ENCODE measurements around the gene EML1. TPM values are rescaled to one million over a fixed set of nuclear protein-coding genes. Genes with fewer than 3 reads are reported as not detected.
A peak's percentile ranks its signal among the peaks of the same experiment; 100 is the strongest.
"Not testable (repeated sequence)": the region's sequence is repeated elsewhere in the genome, so short reads cannot be mapped to it uniquely, and the experiment has no call there.

The EML1 gene
- total and polyA plus RNA-seq, 2 donors from 2014 or later: 7.9 to 35.9 TPM

DNA sequence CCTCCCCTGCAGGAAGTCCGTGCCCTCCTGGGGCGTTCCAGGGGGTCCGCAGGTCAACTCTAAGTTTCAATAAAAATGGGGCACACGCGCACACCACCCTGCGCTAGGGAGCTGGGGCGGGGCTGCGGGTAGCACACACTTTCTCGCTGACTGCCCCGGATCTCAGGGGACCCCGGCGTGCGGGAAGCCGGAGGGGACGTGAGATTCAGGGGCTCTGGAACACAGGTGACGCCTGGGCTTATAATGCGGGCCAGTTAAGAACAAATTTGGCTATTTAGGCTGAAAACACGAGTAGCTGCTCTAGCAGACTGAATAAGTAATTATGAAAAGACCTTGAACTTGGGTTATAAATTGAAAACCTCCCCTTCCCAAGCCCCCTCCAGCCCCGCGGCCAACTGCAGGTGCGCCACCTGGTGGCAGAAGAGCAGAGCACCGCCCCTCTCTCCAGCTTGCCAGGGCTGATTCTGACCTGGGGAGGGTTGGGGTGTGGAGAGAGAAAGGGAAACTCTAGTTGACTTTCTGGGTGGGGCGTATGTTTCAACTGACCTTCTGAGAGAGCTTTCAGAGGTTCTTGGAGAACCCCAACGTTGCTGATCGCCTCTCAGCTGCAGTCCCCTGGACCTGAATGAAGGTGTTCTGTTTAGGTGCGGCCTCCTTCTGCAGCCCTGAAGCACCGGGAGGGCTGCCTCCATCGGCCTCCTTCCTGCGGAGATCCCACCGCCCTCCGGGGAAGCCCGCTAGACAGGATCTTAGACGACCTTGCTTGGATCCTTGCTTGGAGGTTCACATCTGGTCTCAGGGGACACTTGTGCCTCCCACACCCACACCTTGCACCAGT, 153.7 kb downstream of the EML1 start:
- no peaks in the 10 kb centered on the region for H3K36me3 ChIP-seq (ENCODE audit: control insufficient read depth in 2 of 3, insufficient read depth in 3 of 3, low read length in 3 of 3)
- intact Hi-C loops (cut with DNase I): no loop called here
- TF ChIP-seq CTCF (IDR thresholded peaks at IDR 0.05; ENCODE audit: borderline replicate concordance, extremely low read depth, insufficient read depth): peak; percentile 69
- DNase-seq (peak in 3 of 5 donors; percentile 49 to 66 (median 56)), FAIRE-seq (no peak)
- no peak overlapping the region for H3K9ac ChIP-seq (ENCODE audit: low read length in 3 of 3)
- peaks cover 0 to 13% (median 4%) of the 10 kb centered on the region in 3 donors for H3K4me1 ChIP-seq (ENCODE audit: control insufficient read depth in 2 of 3, insufficient read depth in 2 of 3, low read depth in 1 of 3, low read length in 3 of 3)
- no peaks in the 10 kb centered on the region for H3K27me3 ChIP-seq (ENCODE audit: control insufficient read depth, insufficient read depth, low read length)
- no peaks in the 10 kb centered on the region for H3K9me3 ChIP-seq (ENCODE audit: control insufficient read depth in 2 of 3, insufficient read depth in 1 of 3, low read length in 3 of 3)
- H3K27ac ChIP-seq (ENCODE audit: low read depth in 2 of 2, low read length in 2 of 2): peak overlapping the region in 1 of 2 donors; percentile 51
- H3K4me3 ChIP-seq (ENCODE audit: low read length in 3 of 3): peak overlapping the region in 1 of 3 donors; percentile 26

GRCh38 chr14:99947695-99948094, 154.5 kb downstream of the EML1 start:
- Histone ChIP-seq H3K9ac (ENCODE audit: low read length in 3 of 3) (no peak overlapping the region), H3K27ac (ENCODE audit: low read depth in 2 of 2, low read length in 2 of 2) (no peak overlapping the region), H3K27me3 (ENCODE audit: control insufficient read depth, insufficient read depth, low read length) (no peaks in the 10 kb centered on the region), H3K9me3 (ENCODE audit: control insufficient read depth in 2 of 3, insufficient read depth in 1 of 3, low read length in 3 of 3) (peaks cover 0 to 2% (median 0%) of the 10 kb centered on the region in 3 donors), H3K36me3 (ENCODE audit: control insufficient read depth in 2 of 3, insufficient read depth in 3 of 3, low read length in 3 of 3) (no peaks in the 10 kb centered on the region), H3K4me3 (ENCODE audit: low read length in 3 of 3) (no peak overlapping the region), H3K4me1 (ENCODE audit: control insufficient read depth in 2 of 3, insufficient read depth in 2 of 3, low read depth in 1 of 3, low read length in 3 of 3) (peaks cover 0 to 13% (median 4%) of the 10 kb centered on the region in 3 donors)
- no peak for DNase-seq
- FAIRE-seq: no peak
- intact Hi-C loops (cut with DNase I): no loop called here
- no peak for TF ChIP-seq CTCF (IDR thresholded peaks at IDR 0.05; ENCODE audit: borderline replicate concordance, extremely low read depth, insufficient read depth)

GRCh38 chr14:99949011-99949732, 156.0 kb downstream of the EML1 start:
- Histone ChIP-seq H3K4me1 (ENCODE audit: control insufficient read depth in 2 of 3, insufficient read depth in 2 of 3, low read depth in 1 of 3, low read length in 3 of 3) (peaks cover 0 to 11% (median under 1%) of the 10 kb centered on the region in 3 donors), H3K27ac (ENCODE audit: low read depth in 2 of 2, low read length in 2 of 2) (peak overlapping the region in 1 of 2 donors; percentile 2)
- FAIRE-seq; H3K4me3 ChIP-seq (ENCODE audit: low read length in 3 of 3); intact Hi-C loops (cut with DNase I); H3K27me3 ChIP-seq (ENCODE audit: control insufficient read depth, insufficient read depth, low read length); DNase-seq; H3K9ac ChIP-seq (ENCODE audit: low read length in 3 of 3); H3K9me3 ChIP-seq (ENCODE audit: control insufficient read depth in 2 of 3, insufficient read depth in 1 of 3, low read length in 3 of 3); H3K36me3 ChIP-seq (ENCODE audit: control insufficient read depth in 2 of 3, insufficient read depth in 3 of 3, low read length in 3 of 3): not testable (repeated sequence)

DNA sequence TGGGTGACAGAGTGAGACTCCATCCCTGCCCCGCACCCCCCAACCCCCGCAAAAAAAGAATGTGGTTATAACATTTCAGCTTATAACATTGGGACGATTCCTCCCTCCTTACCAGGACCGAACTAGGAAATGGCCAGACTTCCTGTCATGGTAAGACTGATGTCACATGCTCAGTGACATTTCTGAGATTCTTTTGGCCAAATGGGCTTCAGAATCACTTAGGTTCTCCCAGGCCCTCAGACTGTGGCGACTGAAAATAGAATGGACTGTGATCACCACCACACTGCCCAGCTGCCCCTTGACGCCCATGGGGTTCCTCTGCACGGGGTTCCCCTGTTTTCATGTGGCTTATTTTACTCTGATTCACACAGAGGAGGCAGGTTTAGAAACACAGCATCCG, 157.0 kb downstream of the EML1 start:
- no peak for TF ChIP-seq CTCF (IDR thresholded peaks at IDR 0.05; ENCODE audit: borderline replicate concordance, extremely low read depth, insufficient read depth)
- peaks cover 0 to 11% (median 0%) of the 10 kb centered on the region in 3 donors for H3K4me1 ChIP-seq (ENCODE audit: control insufficient read depth in 2 of 3, insufficient read depth in 2 of 3, low read depth in 1 of 3, low read length in 3 of 3)
- H3K4me3 ChIP-seq (ENCODE audit: low read length in 3 of 3): no peak overlapping the region
- no peaks in the 10 kb centered on the region for H3K27me3 ChIP-seq (ENCODE audit: control insufficient read depth, insufficient read depth, low read length)
- FAIRE-seq (no peak), DNase-seq (no peak)
- intact Hi-C loops (cut with DNase I): no loop called here
- H3K36me3 ChIP-seq (ENCODE audit: control insufficient read depth in 2 of 3, insufficient read depth in 3 of 3, low read length in 3 of 3): no peaks in the 10 kb centered on the region
- H3K9ac ChIP-seq (ENCODE audit: low read length in 3 of 3): no peak overlapping the region
- no peak overlapping the region for H3K27ac ChIP-seq (ENCODE audit: low read depth in 2 of 2, low read length in 2 of 2)
- H3K9me3 ChIP-seq (ENCODE audit: control insufficient read depth in 2 of 3, insufficient read depth in 1 of 3, low read length in 3 of 3): peaks cover 0 to 2% (median 0%) of the 10 kb centered on the region in 3 donors
